Measurements from ENCODE around the gene ADGRG1.

The ADGRG1 gene

DNA sequence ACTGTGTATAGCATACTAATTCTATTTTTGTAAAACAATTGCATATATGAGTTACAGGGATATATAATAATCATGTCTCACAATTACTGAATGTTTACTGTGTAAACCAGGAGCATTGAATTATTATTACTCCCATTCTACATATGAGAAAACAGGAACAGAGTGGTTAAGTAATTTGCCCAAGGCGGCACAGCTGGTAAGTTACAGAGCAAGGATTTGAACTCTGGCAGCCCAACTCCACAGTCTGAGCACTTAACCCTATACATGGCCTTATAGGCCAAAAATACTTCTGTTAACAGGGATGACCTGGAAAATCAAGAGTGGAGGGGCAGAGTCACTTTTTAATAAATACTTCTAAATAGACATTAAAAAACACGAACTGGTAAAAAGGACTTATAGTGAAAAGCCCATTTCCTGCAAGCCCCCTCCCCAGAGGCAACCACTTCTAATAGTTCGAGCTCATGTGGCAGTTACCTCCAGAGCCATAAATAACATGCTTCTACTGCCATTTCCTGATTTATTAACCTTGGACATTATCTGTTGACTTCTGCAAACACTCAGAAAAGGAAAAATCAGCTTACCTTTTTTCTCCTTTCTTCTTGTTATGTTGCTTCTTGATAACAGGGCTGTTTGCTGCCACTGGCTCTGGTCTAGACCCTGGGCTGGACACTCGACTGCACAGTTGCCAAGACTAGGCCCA is 22.1 kb upstream of the ADGRG1 start:
- no peak for DNase-seq (ENCODE audit: low read depth)

GRCh38 chr16:57606847-57607501 is 21.5 kb upstream of the ADGRG1 start:
- no peak for DNase-seq (ENCODE audit: low read depth)

- no peak for DNase-seq (ENCODE audit: low read depth)
These were observed 20.6 kb upstream of the ADGRG1 start for GRCh38 chr16:57607676-57608461.

DNA sequence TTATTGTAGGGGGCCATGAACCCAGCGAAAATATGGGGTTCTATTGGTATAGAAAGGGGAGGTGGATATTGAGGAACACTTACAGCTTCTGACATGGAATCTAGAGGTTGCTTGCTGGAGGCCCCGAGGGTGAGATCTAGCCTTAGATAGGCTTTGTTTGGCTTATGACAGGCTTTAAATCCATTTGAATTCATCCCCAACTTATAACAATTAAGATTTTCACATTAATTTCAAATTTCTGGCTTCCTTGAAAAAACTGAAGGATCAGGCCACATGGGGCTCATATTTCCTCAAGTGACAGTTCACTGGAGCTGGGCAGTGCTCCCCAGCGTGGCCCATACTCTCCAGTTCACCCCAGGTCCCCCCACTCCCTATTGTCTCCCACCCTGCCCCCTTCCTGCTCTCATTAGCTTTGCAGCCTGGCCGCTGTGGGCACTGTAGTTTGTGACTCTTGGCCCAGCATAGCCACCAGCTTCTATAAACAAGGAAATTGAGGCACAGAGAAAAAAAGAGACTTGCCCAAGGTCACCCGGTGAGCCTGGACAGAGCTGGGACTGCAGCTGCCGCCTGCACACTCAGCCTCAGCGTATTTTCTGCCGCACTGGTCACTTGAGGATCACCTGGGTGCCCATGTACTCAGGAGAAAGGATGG is 19.8 kb upstream of the ADGRG1 start:
- DNase-seq (ENCODE audit: low read depth) = no peak

DNA sequence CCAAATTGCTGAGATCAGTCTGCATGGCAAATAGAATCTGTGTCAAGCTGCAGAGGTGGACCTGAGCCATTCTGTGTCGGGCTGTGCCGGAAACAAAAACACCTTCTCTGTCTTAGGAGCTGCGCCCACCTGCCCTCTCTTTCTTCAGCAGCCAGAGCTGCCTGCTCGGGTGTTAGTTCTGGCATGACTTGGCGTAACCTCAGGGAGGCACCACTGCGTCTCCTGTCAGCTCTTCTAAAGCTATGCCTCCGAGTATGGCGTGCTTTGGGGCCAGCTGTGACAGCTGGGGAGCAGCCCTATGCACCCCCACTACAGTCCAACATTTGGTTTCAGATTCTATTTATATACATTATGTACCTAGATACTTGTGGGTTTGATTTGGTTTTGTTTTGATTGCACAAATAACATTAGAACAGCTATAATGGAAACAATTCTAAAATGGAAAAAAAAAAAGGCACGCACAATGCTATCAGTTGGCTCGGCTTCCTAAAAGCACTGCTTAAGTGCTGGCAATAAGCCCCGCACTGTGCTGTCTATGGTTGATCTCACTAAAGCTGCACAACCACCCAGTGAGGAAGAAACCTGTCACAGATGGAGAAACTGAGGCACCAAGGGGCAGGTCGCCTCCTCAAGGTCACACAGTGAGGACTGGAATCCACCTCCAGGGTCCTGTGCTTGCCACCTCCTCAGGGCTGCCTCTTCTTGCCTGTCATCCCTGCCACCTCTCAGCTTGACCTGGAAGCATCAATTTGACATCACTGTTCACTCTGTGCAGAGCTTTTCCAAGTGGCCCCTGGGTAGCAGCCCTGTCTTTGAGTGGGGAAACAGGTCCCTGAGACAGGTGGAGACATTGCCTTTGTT is 18.7 kb upstream of the ADGRG1 start:
- no peak for DNase-seq (ENCODE audit: low read depth)

GRCh38 chr16:57610611-57611010 is 17.8 kb upstream of the ADGRG1 start:
- no peak for DNase-seq (ENCODE audit: low read depth)

- DNase-seq (ENCODE audit: low read depth) = no peak
These were observed 17.2 kb upstream of the ADGRG1 start for GRCh38 chr16:57611181-57611580.

- no peak for DNase-seq (ENCODE audit: low read depth)
These were observed 16.7 kb upstream of the ADGRG1 start for GRCh38 chr16:57611706-57612105.

GRCh38 chr16:57612494-57612893 is 15.9 kb upstream of the ADGRG1 start:
- no peak for DNase-seq (ENCODE audit: low read depth)

GRCh38 chr16:57613514-57613913 is 14.9 kb upstream of the ADGRG1 start:
- no peak for DNase-seq (ENCODE audit: low read depth)

GRCh38 chr16:57614536-57614935 is 13.9 kb upstream of the ADGRG1 start:
- no peak for DNase-seq (ENCODE audit: low read depth)

DNA sequence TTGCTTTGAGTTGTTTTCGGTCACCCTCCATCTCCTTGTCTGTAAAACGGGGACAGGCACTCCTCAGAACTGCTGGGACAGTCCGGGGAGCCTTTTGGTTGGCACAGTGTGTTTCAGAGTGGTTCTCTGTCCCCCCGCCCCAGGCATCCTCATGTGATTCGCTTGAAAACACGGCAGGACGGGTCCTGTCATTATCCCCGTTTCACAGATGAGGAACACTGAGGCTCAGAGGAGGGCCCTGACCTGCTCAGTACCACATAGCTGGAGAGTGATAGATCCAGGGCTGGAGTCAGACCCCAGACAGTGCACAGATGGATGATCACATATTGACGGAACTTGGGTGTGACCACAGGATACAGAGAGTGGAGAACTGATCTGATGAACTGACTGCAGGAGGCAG is 13.5 kb upstream of the ADGRG1 start:
- DNase-seq (ENCODE audit: low read depth) = no peak

DNA sequence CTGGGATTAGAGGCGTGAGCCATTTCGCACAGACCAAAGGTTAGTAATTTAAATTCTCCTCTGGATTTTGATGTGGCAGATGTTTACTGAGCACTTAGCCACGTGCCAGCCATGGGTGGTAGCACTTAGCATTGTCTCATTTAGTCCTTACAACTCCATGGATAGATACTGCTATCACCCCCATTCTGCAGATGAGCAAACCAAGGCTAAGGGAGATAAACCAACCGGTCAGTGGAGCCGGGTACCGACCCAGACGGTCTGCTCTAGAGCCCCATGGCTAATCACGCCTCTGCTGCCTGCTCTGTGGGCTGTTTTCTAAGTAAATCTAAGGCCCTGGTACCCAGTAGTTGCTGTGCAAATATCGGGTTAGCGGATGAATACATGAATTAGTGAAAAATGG is 12.6 kb upstream of the ADGRG1 start:
- DNase-seq (ENCODE audit: low read depth) = no peak

DNA sequence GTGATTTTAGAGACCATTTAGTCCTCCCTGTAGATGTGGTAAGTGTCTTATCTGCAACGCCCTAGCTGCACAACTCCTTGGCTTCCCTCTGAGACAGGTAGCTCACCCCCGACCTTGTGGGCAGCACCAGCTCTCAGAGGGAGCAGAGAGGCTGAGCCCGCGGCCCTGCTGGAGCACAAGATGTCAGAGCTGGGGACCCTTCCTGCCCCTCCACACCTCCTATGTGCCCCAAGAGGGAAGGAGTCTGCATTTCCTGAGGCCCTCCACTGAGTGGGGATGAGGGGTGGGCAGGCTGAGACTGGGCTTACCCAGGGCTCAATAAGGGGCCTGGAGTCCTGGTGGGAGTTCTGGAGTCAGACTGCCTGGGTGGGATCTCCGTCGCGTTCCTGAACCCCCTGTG is 12.2 kb upstream of the ADGRG1 start:
- DNase-seq (ENCODE audit: low read depth) = no peak

DNA sequence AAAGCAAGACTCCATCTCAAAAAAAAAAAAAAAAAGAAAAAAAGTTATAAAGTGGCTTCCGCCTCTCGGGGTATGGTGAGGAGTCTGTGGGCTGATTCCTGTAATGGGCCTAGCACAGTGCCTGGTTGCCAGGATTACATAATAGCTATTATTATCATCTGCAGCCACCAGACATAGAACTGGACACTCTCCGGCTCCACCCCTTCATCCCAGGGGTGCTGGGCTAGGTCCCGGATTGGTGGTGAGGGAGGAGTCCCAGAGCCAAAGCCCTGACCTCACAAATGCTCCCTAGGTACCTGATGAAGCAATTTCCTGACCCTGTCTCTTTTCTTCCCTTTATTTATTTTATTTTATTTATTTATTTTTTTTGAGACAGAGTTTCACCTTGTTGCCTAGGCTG is 11.6 kb upstream of the ADGRG1 start:
- DNase-seq (ENCODE audit: low read depth) = no peak

GRCh38 chr16:57617604-57618111 is 10.8 kb upstream of the ADGRG1 start:
- no peak for DNase-seq (ENCODE audit: low read depth)

DNA sequence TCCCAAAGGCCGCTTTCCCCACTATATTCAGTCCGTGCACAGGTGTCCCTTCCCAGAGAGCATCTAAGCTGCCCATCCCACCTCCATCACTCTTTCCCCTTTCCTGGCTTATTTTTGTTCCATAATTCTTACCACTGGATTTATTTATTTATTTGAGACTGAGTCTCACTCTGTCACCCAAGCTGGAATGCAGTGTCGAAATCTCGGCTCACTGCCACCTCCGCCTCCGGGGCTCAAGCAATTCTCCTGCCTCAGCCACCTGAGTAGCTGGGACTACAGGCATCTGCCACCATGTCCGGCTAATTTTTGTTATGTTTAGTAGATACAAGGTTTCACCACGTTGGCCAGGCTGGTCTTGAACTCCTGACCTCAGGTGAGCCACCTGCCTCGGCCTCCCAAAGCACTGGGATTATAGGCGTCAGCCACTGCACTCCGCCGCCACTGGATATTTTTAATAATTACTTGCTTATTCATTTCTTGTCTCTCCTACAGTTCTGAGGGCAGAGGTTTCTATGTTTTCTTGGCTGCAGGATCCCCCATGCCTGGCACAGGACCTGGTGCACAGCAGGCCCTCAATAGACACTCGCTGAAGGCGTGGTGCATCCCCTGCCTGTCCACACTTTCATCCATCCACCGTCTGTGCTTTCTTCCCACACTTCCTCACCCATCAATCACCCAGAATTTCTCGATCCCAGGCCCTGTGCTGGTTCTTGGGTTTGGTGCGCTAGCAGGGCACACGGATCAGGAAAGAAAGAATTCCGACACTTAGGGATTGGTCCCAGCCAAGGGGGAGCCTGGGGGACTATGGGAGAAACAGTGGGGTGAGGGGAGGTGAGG is 9.9 kb upstream of the ADGRG1 start:
- DNase-seq (ENCODE audit: low read depth) = no peak

- no peak for DNase-seq (ENCODE audit: low read depth)
These were observed 9.3 kb upstream of the ADGRG1 start for GRCh38 chr16:57619133-57619605.

DNA sequence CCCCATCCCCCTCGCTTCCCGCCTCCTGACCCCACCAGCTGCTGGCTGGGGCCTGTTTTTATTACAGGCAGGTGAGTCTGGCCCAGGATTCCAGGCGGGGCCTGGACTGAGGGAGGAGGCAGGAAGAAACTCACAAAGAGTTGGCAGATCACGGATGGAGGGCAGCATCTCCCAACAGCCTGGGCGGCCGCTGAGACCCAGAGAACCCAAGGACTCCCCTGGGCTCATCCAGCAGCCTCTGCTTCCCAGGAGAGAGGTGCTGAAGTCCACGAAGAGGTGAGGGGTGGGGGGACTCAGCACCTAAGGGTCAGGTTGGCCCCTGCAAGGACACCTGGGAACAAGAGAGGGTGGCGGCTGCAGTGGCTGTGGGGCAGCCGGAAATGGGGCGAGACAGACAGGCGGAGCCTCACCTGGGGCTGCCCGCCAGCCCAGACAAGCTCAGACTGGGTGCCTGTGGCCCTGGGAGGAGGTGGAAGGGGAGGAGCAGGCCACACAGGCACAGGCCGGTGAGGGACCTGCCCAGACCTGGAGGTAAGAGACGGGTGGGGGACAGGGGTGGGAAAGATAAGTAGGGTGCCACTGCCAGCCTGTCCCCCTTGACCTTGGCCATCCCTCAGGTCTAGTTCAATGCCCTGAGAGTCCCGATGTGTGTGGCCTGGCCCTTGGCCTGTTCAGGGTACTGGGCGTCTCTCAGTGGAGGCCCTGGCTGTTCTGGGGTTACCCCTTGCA is 8.7 kb upstream of the ADGRG1 start:
- no peak for DNase-seq (ENCODE audit: low read depth)
